Stimulated activated naive CD4-positive, alpha-beta T cell treated with Interleukin-2 at 50 U/mL for 16 hours (primary cell): Measurements from ENCODE around the gene RSPO1.
"Not testable (repeated sequence)": the region's sequence is repeated elsewhere in the genome, so short reads cannot be mapped to it uniquely, and the experiment has no call there.

Source experiments
- DNase-seq: peaks from one replicate; lab custom pipeline; 2025; lab: John Stamatoyannopoulos, UW

RSPO1 gene, protein sequence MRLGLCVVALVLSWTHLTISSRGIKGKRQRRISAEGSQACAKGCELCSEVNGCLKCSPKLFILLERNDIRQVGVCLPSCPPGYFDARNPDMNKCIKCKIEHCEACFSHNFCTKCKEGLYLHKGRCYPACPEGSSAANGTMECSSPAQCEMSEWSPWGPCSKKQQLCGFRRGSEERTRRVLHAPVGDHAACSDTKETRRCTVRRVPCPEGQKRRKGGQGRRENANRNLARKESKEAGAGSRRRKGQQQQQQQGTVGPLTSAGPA

DNA sequence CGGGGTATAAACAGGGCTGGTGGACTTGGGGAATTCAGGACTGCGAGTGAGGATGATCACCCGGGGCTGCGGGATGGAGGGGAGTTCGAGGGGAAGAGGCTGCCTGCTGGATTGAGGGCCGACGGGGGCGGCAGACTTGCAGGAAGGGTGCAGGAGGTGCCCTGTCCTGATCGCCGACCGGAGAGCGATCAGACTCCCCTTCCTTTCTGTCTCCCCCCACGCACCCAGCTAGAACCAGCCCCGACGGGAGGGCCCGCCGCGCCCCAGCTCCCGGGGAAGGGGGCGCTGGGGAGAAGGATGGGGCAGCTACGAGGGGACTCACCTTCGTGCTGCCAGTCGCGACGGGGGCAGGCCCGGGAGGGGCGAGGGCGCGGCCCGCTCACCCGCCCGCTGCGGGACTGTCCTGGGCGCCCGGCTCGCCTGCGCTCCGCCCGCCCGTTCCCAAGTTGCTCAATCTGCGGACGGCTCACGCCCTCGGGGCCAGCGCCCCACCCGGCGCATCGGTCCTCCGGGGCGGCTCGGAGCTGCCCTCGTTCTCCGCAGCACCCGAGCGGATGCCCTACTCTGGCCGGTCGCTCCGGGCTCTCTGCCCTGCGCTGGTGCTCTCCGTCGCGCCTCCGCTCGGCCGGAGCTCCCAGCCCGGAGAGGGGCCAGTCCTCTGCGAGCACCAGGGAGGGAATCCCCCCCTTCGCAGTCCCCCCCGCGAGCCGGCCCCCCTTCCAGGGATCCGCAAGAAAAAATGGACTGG, at the start of gene RSPO1:
Gene RSPO1, minus strand, starts transcription at position 649 of the 748 bp plus-strand sequence. CDS start 5,231 bp downstream, outside the sequence.
- DNase-seq = no peak

DNA sequence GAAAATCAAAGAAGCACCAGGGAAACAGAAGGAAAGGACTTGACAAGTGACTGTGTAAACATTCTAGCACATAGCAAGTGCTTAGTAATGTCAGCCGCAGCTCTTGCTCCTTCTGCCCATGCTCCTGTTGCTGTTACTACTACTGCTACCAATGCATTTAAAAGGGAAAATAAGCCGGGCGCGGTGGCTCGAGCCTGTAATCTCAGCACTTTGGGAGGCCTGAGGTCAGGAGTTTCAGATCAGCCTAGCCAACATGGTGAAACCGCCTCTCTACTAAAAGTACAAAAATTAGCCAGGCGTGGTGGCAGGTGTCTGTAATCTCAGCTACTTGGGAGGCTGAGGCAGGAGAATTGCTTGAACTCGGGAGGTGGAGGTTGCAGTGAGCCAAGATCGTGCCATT, 49.5 kb upstream of the RSPO1 start:
- DNase-seq = not testable (repeated sequence)

DNA sequence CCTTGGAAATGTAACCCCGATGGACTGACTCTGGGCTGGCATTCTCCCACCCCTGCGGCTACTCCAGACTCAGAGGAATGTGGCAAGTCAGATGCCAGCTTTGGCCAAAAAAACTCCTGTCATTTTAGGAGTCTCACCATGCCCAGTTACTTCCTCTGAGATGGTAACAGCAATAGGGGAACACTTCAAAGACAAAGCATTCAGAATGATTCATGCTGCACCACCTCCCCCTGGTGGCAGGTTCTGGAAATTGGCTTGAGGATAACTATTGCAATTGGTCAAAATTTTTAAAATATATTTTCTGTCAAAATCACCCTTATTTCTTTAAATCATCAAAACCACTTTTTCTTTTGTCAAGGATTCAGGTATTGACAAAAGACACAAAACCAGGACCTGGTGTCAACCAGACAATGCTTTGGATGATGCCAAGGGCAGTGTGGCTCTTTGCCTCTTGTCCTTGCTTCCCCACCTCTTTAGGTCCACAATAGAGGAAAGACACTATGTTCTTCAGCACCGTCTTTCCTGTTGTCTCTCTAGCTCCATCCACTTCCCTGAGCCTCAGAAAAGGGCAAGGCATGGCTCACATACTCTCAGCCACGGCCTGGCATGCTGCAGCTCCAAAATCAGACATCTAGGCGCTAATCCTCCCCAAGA, 47.8 kb upstream of the RSPO1 start:
- DNase-seq = peak; percentile 59

DNA sequence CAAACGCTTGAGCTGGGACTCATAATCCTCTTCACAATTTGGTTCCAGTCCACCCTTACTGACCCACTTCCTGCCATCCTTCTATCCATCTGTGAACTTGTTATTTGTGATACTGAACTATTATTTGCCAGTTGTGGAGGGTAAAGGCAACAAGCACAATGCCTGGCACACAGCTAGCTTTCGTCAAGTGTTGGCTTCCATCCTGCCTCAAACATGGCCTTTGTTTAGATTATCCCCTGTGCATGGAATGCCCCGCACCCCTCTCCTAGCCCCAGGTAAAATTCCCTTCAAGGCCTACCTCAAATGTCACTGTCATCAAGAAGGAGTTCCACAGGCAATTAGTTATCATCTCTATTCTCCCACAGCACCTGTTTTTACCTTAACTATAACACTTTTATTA, 46.2 kb upstream of the RSPO1 start:
- DNase-seq = no peak

DNA sequence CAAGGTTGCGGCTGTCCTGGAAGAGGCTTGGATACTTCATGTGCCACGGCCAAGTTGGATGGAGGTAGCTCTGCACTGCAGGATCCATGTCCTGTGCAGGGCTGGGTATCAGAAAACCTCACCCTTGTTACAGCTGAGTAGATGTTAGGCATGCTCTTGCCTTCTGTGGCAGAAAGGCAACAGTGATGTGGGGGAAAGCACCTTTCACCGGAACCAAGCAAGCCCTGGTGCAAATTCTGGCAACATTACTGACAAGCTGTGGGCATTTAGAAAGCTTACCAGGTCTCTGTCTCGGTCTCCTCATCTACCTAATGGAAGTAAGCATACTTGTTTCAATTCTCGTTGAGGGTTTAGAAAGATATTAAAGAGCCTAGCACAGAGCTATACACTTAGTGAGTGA, 43.1 kb upstream of the RSPO1 start:
- no peak for DNase-seq

DNA sequence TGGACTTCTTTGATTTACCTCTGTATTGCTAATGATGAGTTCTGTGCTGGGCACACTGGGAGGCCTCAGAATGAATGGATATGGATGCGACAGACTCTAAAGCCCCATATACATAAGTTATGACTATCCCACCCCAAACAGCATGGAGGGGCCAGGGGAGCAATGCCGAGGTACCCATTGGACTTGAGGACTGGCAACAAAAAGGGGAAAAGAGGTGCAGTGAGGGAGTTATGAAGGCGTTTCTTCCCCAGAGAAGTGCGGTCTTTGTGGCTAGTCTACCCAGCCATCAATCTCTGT, 42.4 kb upstream of the RSPO1 start:
- no peak for DNase-seq

DNA sequence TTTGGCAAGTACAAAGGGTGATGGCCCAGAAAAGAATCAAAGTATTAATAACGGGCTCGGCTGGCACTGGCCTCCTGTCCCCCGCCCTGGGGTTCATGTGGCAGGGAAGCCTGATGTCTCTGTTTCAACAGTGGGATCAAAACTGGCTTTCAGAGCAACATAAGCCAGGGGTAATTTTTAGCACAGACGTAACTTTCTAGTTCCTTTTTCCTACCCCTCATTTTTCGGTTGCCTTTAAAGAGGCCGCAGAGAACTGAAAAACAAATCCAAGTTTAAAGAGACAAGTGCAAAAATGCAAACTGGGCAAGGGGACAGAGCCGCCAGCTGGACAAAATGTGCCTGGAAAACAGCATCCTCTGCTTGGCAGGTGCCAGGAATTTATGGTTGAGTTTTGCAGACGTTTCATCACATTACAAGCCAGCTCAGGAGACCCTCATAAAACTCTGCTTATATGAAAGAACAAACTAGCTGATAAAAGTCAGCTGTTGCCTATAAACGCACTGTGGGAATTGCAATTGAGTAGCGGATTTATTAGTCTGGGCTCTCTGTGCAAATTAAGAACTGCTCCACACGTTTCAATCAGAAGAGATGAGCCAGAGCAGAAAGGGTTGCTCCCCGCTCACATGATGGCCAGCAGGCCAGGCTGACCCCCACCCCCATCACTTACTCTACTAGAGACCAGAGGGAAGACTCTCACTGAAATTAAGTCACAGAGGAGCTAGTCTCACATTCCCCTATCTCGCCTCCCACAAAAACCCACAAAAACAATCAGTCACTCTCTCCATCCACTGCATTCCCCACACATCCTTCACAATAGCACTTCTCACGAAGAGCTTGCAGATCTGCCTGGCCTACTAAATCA, 41.8 kb upstream of the RSPO1 start:
- DNase-seq = no peak

DNA sequence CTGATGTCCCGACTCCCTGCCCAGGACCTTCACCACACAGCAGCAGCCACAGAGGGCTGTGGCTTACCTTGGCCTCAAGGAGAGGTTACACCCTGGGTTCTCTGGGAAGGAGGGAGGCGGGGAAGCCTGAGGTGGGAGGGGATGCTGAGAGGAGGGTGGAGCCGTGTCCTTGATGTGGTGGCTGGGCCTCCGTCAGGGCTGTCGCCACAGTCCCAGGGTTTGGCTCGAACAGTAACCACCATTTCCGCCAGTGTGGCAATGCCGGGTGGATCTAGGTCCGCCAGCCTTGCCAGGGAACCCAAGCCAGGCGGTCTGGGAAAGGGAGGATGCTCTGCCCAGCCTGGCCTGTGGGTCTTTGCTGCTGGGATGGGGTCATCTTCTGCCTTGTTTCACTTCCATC, 39.2 kb upstream of the RSPO1 start:
- peak; percentile 8 for DNase-seq

DNA sequence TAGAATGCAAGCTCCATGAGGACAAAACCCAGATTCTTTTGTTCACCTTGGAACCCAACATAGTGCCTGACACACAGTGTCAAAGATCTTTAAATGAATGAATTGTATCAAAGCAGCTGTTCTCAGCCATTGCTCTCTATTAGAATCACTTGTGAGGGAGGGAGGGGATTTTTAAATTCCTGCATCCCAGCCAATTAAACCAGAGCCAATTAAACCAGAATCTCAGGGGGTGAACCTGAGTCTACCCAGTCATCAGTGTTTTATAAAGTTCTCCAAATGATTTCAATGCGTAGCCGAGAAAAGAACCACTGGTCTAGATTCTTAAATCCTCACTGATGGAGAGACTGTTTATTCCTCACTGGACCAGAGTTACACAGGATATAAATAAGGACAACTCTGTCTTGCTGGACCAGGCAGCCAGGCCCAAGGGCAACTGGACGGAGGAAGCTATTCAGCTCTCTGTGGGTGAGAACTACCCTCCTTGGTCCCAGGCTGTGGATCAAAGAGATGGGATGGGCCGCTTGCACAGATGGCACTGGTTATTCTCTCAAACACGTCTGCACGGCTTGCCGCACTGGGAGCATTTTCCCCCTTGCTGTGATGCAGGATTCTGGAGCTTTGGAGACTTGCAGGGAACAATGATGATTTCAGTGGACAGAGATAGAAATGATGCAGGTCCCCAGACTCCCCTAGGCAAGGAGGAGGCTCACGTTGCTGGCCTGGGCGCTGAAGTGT, 37.6 kb upstream of the RSPO1 start:
- DNase-seq = no peak

DNA sequence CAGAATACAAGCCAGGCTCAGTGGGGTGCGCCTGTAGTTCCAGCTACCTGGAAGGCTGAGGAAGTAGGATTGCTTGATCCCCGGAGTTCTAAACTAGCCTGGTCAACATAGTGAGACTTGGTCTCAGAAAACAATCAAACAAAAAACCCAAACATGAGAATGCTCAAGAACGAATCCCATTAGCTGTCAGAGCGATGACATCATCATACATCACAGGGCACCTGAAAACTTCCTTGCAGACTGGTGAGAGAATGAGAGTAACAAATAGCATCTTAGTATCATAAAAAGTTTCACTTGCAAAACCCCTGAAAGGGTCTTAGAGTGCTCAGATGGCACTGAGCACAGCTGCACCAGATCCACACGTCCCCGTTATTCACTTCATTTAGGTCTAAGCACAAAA, 36.6 kb upstream of the RSPO1 start:
- DNase-seq = no peak

DNA sequence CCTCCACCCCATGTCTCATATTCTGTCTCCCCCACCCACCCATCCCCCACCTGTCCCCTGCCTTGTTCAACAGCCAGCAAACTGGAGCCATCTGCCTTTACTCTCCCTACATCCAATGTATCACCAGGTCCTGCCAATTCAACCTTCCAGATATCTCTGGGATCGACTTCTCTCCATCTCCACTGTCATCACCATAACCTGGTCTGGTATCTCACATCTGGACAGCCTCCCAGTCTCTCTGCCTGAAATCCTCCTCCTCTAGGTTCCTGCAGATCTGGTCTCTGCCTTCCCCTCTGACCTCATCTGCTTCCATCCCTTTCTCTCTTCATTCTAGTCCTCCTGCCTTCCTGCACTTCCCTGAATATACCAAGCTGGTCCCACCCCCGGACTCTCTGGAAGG, 35.4 kb upstream of the RSPO1 start:
- no peak for DNase-seq

DNA sequence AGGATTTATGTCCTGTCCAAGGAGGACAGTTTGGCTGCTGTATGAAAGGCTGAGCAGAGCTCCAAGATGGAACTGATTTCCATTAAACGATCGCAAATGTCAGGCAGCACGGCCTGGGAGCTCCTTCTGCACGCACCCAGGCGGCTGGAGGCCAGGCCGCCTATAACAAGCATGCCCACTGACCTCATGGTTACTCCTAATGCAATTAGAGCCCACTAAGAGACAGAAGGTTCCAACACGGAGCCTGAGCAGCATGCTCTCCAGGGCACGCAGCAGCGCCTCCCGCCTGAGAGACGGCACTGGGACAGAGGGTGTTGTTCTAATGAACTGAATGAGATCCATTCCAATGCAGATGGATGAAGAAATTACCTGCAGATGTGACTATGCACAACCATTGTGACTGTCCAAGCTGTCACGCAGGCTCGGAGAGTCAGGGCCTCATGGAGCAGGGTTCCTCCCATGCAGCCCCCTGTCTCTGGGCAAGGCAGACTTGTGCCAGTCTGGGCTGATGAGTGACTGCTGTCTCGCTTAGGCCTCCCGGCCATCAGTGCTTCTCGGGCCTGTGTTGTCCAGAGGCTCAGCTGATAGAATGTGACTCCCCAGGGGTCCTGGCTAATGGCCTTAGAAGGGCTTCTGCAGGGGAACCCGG, 32.5 kb upstream of the RSPO1 start:
- no peak for DNase-seq

DNA sequence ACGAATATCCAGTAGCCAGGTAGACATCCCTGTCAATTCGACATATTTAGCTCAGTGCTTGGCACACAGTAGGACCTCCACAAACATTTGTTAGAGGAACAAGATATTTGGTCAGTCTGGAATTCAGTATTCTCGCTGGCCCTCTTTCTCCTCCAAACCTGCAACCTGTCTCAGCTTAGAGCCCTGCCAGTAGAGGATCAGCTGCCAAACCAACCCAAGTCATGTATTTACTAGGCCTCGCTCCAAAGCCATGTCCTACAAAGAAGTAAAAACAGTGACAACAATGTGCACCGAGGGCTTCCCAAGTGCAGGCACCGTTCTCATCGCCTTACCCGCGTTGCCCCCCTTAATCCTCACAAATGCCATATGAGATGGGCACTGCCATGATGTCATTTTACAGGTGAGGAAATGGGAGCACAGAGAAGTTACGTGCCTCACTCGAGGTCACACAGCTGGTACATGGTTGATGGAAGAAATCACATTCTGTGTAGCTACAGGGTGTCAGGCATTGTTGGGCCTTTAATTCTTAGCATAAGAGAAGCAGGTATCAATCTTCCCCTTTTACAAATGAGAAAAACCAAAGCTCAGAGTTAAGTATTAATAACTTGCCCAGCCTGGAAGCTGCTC, 31.7 kb upstream of the RSPO1 start:
- DNase-seq = no peak

DNA sequence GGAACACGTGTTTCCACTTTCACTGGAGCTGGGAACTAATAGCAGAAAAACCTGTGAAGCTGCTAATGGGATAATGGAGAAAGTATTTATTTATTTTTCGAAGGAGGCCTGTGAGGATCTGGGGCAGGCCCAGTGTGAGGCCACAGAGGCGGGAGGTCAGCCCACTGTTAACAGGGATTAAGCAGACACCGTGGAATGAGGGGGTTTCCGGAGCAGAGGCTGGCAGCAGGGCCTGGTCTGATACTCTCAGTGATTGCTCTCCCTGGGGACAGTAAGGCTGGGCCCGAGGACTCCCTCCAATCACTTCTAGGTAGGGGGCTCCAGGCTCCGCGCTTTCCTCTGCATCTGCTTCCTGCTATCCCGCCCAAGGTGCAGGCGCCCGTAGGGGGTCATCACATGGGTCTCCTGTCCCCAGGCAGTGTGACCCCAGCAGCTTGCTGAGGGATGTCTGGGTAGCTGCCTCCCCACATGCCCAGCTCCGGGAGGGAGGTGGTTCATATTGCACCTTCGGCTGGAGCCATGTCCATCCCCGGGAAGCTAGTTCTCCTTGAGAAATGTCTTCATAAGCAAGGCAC, 28.8 kb upstream of the RSPO1 start:
- no peak for DNase-seq

DNA sequence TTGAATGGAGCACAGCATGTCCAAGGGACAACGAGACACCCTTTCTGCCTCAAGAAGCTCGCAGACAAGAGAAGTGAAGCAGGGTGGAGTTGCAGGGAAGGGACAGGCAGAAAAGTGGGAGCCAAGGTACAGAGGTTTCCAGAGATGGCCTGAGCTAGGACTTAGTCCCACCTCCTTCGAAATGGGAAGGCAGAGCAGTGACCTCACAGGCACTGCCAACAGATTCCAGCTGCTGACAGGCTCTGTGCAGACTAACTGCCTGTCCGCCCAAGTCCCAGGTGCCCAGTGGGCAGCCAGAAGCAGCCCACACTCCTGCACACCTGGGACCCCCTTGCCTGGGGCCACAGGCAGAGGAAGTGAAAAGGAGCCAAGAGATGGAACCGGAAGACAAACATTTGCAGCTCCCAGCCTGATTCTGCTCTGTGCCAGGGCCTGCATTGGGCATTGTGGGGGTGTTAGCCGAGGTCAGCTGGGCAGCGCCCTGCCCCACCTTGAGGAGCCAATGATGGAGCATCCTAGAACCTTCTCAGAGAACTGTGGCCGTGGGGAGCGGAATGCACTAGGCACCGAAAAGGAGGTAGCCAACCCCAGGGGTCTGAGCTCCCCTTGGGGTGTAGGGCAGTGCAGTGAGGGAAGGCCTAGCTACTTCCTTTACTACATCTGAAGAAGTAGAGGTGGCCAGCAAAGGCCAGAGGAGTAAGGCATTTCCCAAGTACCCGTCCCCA, 27.5 kb upstream of the RSPO1 start:
- DNase-seq = no peak

DNA sequence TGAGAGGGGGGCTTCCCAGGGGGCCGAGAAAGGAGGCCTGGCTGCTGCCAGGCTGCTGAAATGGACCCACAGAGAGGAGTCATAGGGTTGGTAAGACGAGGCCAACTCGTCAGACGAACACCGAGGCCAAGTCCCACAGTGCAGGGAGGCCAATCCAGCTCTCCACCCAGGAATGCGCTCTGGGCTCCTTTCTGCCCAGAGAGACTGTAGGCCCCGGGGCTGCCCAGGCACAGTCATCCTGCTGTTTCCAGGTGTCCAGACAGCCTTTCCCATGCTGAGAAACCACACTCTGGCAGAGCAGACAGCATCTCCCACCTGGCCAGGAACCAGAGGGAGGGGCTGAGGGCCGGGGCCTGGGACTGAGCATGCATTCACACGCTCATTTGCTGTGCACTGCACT, 26.7 kb upstream of the RSPO1 start:
- no peak for DNase-seq

DNA sequence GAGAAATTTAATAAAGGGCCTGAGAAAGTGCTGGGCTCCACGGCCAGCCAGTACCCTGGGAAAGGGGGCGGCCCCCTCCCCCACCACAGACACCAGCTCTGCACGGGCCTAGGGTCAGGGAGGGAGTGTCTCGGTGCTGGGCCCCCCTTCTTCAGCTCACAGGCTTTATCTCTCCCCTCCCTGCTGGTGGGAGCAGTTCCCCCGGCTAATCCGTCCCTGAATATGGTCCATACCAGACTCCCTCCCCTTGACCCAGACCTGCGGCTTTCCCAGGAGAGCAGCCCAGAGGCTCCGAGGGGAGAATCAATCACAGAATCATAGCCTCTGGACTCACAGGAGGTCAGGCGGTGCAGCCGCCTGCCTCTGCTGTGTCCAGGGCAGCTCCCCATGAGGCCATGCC, 26.0 kb upstream of the RSPO1 start:
- no peak for DNase-seq

DNA sequence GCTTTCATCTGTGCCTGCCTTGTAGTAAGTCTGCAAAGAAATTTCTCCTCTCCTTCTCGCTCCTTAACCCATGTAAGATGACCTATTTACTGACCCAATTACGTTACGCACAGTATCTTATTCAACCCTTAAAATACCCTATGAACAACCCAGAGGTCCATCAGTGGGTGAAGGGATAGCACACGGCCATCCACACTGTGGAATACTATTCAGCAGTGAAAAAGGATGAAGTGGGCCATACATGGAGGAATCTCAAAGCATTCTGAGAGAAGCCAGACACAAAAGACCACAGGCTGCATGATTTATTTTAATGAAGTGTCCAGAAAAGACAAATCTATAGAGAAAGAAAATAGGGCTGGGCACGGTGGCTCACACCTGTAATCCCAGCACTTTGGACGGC, 23.8 kb upstream of the RSPO1 start:
- DNase-seq = no peak

DNA sequence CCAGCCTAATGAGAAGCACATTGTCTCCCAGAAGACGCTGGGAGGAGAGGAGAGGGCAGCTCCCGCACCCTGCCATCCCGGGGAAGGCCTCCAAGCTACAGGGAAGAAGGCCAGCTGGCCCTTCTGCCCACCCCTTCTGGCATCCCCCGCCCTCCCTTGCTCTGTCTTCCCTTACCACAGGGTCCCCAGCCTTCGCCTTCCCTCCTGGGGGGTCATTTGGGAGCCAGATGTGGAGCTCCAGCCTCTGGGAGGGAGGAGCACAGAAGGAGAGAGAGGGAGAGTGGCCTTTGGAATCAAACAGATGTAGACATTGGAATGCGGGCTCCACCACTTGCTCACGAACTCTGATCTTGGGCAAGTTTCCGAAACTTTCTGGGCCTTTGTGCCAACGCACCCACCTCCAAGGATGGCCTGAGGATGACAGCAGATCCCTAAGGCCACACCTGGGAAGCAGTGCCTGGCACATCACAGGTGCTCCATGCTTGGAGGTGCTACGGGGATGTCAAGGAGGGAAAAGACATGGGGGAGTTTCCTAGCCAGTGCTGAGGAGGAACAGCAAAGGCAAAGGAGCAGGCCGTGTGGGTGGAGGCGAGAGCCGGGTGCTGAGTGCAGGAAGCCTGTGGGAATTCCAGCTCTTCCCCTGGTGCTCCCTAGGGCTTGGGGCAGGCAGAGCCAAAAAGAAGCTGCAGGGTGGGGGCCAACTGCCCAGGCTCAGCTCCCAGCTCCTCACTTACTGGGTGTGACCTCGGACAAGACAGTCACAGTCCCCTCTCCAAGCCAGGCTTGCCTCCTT, 23.1 kb upstream of the RSPO1 start:
- no peak for DNase-seq
